Esophagus muscularis mucosa (tissue), 4 donors: ENCODE results near the gene MCM10. TPM values are rescaled to one million over a fixed set of nuclear protein-coding genes. Genes with fewer than 3 reads are reported as not detected.

ENCODE experiments used
- DNase-seq: peaks from one replicate; pipeline ENCODE4 v3.0.0-alpha.2; 2017; ENCODE audit errors: extremely low spot score
- H3K27ac ChIP-seq, 4 donors: fragments of 200-600 bp; sonication (generic); replicated peaks in 1 of 4; 1 replicate in 3 of 4; 2 replicates in 1 of 4; pipeline ENCODE4 v1.5.1; 2016 to 2019; ENCODE audit warnings: mild to moderate bottlenecking in 1 of 4
- H3K27me3 ChIP-seq, 4 donors: fragments of 200-600 bp; sonication (generic); one replicate each; pipeline versions ENCODE4 v1.5.1 to v1.6.0; 2016 to 2019
- H3K36me3 ChIP-seq, 4 donors: fragments of 200-600 bp; sonication (generic); one replicate each; pipeline ENCODE4 v1.5.1; 2016 to 2019
- H3K4me1 ChIP-seq, 4 donors: fragments of 200-600 bp; sonication (generic); one replicate each; pipeline ENCODE4 v1.5.1; 2016 to 2019
- H3K4me3 ChIP-seq, 4 donors: fragments of 200-600 bp; sonication (generic); 1 replicate in 2 of 4; 2 replicates in 2 of 4; pipeline ENCODE4 v1.5.1; 2016 to 2019; ENCODE audit warnings: mild to moderate bottlenecking in 4 of 4, moderate library complexity in 1 of 4
- H3K9me3 ChIP-seq, 4 donors: fragments of 200-600 bp; sonication (generic); 1 replicate in 3 of 4; 2 replicates in 1 of 4; pipeline ENCODE4 v1.5.1; 2016 to 2019
- EP300 ChIP-seq: sonication (generic); formaldehyde crosslinking; IDR thresholded peaks from one replicate; pipeline ENCODE4 v1.6.1; 2017; ENCODE audit warnings: antibody characterized with exemption
- POLR2A ChIP-seq: fragments of 450-650 bp; IDR thresholded peaks from one replicate; pipeline ENCODE4 v1.6.1; 2017; ENCODE audit warnings: antibody characterized with exemption, moderate library complexity, mild to moderate bottlenecking, low read depth
- POLR2AphosphoS5 ChIP-seq, 2 donors: sonication (generic); formaldehyde crosslinking; IDR thresholded peaks; one replicate each; pipeline ENCODE4 v1.6.1; 2017; ENCODE audit warnings: antibody characterized with exemption in 2 of 2
- WGBS: methylation state at CpG from one replicate; pipeline ENCODE4 v1.1.5; 2018; 5-methylcytosine and 5-hydroxymethylcytosine counted together
- intact Hi-C: fragments of 100-400 bp; cut with DNase I; formaldehyde crosslinking; loops from one replicate; pipeline ENCODE4 v1.15.1; 2023
- total RNA-seq, 4 donors: library from RNA; depleted of rRNA; stranded (reverse); fragments of >200 nt; gene quantifications; one replicate each; pipeline versions ENCODE4 v1.1.0 to v1.2.1, GENCODE V29; 2016
- TF ChIP-seq, protein P1 (sequence below), 3 experiments: fragments of 200-600 bp in 2 of 3; fragments of 450-650 bp in 1 of 3; sonication (generic) in 2 of 3; IDR thresholded peaks; one replicate each; pipeline ENCODE4 v1.5.1; 2017 to 2019; ENCODE audit warnings: antibody characterized with exemption in 3 of 3, mild to moderate bottlenecking in 2 of 3, moderate library complexity in 1 of 3

MCM10 gene
- total RNA-seq, 4 donors from 2014 or later, result 0.17 to 0.32 TPM; not detected in 2

DNA sequence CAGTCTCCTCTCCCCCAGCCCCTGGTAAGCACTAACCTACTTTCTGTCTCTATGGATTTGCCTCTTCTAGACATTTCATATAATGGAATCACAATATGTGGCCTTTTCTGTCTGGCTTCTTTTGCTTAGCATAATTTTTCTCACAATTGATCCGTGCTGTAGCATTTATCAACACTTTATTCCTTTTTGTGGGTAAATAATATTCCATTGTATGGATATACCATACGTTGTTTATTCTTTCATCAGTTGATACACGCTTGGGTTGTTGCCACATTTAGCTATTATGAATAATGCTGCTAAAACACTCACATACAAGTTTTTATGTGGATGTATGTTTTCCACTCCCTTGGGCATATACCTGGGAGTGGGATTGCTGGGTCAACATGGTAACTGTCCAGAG lies 25.8 kb downstream of the MCM10 start:
- no peak for DNase-seq
- H3K4me1 ChIP-seq, result no peaks in the 10 kb centered on the region
- WGBS, result 97% methylated on average over 3 of the region's 3 CpGs
- intact Hi-C loops, result no loop called here
- H3K27me3 ChIP-seq, result no peaks in the 10 kb centered on the region
- TF ChIP-seq POLR2AphosphoS5 (IDR thresholded peaks at IDR 0.05) (no peak), EP300 (no peak), POLR2A (no peak)
- H3K27ac ChIP-seq, result no peak overlapping the region
- H3K4me3 ChIP-seq, result no peak overlapping the region
- H3K36me3 ChIP-seq, result no peaks in the 10 kb centered on the region
- no peaks in the 10 kb centered on the region for H3K9me3 ChIP-seq

GRCh38 chr10:13188593-13188992 lies 27.2 kb downstream of the MCM10 start:
- Histone ChIP-seq H3K27ac (no peak overlapping the region), H3K4me1 (no peaks in the 10 kb centered on the region), H3K36me3 (no peaks in the 10 kb centered on the region), H3K4me3 (no peak overlapping the region), H3K9me3 (no peaks in the 10 kb centered on the region), H3K27me3 (no peaks in the 10 kb centered on the region)
- no peak for DNase-seq
- no peak for TF ChIP-seq EP300
- TF ChIP-seq, protein P1, sequence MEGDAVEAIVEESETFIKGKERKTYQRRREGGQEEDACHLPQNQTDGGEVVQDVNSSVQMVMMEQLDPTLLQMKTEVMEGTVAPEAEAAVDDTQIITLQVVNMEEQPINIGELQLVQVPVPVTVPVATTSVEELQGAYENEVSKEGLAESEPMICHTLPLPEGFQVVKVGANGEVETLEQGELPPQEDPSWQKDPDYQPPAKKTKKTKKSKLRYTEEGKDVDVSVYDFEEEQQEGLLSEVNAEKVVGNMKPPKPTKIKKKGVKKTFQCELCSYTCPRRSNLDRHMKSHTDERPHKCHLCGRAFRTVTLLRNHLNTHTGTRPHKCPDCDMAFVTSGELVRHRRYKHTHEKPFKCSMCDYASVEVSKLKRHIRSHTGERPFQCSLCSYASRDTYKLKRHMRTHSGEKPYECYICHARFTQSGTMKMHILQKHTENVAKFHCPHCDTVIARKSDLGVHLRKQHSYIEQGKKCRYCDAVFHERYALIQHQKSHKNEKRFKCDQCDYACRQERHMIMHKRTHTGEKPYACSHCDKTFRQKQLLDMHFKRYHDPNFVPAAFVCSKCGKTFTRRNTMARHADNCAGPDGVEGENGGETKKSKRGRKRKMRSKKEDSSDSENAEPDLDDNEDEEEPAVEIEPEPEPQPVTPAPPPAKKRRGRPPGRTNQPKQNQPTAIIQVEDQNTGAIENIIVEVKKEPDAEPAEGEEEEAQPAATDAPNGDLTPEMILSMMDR (IDR thresholded peaks at IDR 0.05), result no peak
- no peak for TF ChIP-seq POLR2A
- no peak for TF ChIP-seq POLR2AphosphoS5 (IDR thresholded peaks at IDR 0.05)
- intact Hi-C loops, result no loop called here
- WGBS, result 98% methylated on average over 10 of the region's 10 CpGs

DNA sequence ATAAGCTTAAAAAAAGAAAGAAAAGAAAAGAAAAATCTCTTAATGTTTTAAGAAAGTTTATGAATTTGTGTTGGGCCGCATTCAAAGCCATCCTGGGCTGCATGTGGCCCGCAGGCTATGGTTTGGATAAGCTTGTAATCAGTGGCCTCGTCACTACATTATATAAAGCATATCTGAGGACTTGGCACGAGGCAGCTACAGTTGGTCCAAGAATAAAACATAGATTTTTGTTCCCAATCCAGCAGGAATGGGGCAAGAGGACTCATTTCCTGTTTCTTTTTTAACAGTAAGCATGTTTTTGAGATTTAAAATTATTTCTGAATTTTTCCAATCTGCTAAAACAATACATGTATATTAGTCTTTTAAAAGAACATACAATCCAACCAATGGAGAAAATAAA lies 28.6 kb downstream of the MCM10 start:
- intact Hi-C loops, result no loop called here
- DNase-seq, result no peak
- H3K4me3 ChIP-seq, result no peak overlapping the region
- 70% methylated on average over 4 of the region's 4 CpGs for WGBS
- no peaks in the 10 kb centered on the region for H3K36me3 ChIP-seq
- no peaks in the 10 kb centered on the region for H3K27me3 ChIP-seq
- no peak overlapping the region for H3K27ac ChIP-seq
- H3K4me1 ChIP-seq, result no peaks in the 10 kb centered on the region
- H3K9me3 ChIP-seq, result no peaks in the 10 kb centered on the region
- TF ChIP-seq POLR2AphosphoS5 (IDR thresholded peaks at IDR 0.05) (no peak), POLR2A (no peak), EP300 (no peak)
- TF ChIP-seq, protein P1 (IDR thresholded peaks at IDR 0.05), result no peak

- Histone ChIP-seq H3K4me1 (no peaks in the 10 kb centered on the region), H3K27ac (no peak overlapping the region), H3K9me3 (no peaks in the 10 kb centered on the region), H3K36me3 (no peaks in the 10 kb centered on the region), H3K27me3 (no peaks in the 10 kb centered on the region), H3K4me3 (no peak overlapping the region)
- WGBS, result 84% methylated on average over 3 of the region's 3 CpGs
- no peak for DNase-seq
- intact Hi-C loops, result no loop called here
- TF ChIP-seq, protein P1 (IDR thresholded peaks at IDR 0.05), result no peak
- TF ChIP-seq POLR2A, result no peak
Observed at GRCh38 chr10:13190816-13191215, 29.5 kb downstream of the MCM10 start.

GRCh38 chr10:13191362-13191761 lies 30.0 kb downstream of the MCM10 start:
- no peak for DNase-seq
- 98% methylated on average over 5 of the region's 5 CpGs for WGBS
- Histone ChIP-seq H3K27ac (no peak overlapping the region), H3K27me3 (no peaks in the 10 kb centered on the region), H3K9me3 (no peaks in the 10 kb centered on the region), H3K4me3 (no peak overlapping the region), H3K4me1 (no peaks in the 10 kb centered on the region), H3K36me3 (no peaks in the 10 kb centered on the region)
- no peak for TF ChIP-seq POLR2A
- no peak for TF ChIP-seq POLR2AphosphoS5 (IDR thresholded peaks at IDR 0.05)
- no peak for TF ChIP-seq EP300
- TF ChIP-seq, protein P1 (IDR thresholded peaks at IDR 0.05), result no peak
- intact Hi-C loops, result no loop called here
